HG03432 (cell line): ENCODE results near the gene ZNF500.
"Not testable (repeated sequence)": the region's sequence is repeated elsewhere in the genome, so short reads cannot be mapped to it uniquely, and the experiment has no call there.

ENCODE experiments used
- ATAC-seq: cut with Tn5 transposase; IDR thresholded peaks from one replicate; pipeline ENCODE4 v1.9.1; 2021; ENCODE audit warnings: mild to moderate bottlenecking, moderate library complexity; ENCODE audit not compliant: unreplicated experiment

ZNF500 gene

DNA sequence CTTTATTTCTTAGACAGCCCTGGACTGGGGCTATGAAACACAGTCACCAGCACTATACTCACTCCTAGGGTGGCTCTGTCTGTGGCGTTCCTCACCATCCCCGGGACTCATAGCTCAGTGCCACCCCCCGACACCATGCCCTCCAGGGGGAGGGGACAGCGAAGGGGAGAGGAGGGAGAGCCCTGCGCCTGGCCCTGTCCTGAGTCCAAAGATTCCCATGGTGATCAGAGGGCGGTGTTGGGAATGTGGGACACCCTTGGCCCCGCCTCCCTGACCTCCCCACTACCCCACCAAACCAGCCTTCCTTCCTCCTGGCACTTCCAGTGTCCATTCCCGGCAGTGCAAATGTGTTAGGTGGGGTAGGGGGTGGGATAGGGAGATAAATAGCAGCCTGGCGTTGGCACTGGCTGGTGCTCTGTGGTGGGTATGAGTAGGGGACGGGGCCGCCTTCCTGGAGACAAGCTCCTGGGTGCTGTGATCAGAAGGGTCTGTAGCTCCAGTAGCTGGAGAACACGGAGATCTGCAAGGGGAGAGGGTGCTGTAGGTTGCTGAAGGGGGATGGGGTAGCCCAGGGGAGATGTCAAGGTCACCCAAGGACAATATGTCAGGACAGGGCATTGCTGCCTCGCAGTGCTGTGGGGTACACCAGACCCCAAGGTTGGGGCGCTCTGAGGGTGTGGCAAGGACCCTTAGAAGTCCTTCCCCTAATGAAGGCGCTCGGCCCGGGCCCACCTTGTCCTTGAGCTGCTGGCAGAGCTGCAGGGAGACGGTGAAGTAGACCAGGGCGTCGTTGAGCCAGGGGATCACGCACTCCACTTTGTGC lies 30.2 kb upstream of the ZNF500 start:
- ATAC-seq: no peak

GRCh38 chr16:4795828-4796572 lies 29.0 kb upstream of the ZNF500 start:
- ATAC-seq: no peak

DNA sequence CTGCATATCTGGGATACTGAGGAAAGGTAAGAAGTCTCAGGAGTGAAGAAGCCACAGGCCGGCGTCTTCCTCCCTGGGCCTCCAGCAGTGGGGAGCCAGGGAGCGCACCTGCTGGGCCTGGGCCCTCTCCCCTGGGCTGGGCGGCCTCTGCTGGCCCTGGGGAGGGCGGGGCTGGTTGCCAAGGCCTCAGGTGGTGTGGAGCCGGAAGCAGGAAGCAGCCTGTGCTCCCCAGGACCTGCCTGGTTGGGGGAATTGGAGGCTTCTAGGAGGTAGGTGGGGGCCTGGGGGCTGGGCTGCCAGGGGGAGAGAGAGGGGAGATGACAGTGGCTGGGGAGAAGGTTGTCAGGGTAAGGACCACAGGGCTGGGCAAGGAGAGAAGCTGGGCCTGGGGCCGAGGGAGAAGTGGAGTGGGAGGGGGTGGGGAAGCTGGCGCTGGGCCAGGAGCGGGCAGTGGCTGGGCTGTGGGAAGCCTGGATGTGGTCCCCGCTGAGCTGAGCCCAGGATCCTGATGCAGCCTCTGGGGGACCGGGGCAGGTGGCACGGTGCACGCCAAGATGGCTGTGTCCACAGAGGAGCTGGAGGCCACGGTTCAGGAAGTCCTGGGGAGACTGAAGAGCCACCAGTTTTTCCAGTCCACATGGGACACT lies 28.3 kb upstream of the ZNF500 start, which contains the start of gene SMIM22:
SMIM22 (plus strand) TSS at position 189 of the 647 bp plus-strand sequence; CDS start at position 555, 366 bp downstream.
- ATAC-seq: no peak

GRCh38 chr16:4792951-4793513 lies 26.1 kb upstream of the ZNF500 start:
- no peak for ATAC-seq

- ATAC-seq: no peak
Observed at GRCh38 chr16:4790871-4791270, 23.9 kb upstream of the ZNF500 start.

GRCh38 chr16:4790261-4790660 lies 23.3 kb upstream of the ZNF500 start:
- no peak for ATAC-seq

- no peak for ATAC-seq
Observed at GRCh38 chr16:4788910-4789309, 21.9 kb upstream of the ZNF500 start.

GRCh38 chr16:4788489-4788889 lies 21.5 kb upstream of the ZNF500 start:
- ATAC-seq: no peak

- no peak for ATAC-seq
Observed at GRCh38 chr16:4787627-4788482, 20.9 kb upstream of the ZNF500 start, which contains the start of gene SEPTIN12. Gene SEPTIN12, minus strand, starts transcription at chr16:4788345. Its CDS starts 700 bp downstream, at chr16:4787645.

DNA sequence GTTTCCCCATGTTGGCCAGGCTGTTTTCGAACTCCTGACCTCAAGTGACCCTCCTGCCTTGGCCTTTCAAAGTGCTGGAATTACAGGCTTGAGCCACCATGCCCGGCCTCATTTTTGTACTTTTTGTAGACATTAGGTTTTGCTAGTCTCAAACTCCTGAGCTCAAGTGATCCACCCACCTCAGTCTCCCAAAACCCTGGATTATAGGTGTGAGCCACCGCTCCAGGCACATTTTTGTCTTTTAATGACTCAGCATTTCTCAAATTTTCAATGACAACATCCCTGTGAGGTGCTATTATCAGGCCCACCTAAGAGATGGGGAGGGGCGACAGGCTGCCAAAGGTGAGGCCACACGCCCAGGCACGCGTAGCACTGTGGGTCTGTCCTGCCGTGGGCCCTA lies 20.1 kb upstream of the ZNF500 start:
- ATAC-seq: no peak

- no peak for ATAC-seq
Observed at GRCh38 chr16:4785758-4786433, 18.9 kb upstream of the ZNF500 start.

DNA sequence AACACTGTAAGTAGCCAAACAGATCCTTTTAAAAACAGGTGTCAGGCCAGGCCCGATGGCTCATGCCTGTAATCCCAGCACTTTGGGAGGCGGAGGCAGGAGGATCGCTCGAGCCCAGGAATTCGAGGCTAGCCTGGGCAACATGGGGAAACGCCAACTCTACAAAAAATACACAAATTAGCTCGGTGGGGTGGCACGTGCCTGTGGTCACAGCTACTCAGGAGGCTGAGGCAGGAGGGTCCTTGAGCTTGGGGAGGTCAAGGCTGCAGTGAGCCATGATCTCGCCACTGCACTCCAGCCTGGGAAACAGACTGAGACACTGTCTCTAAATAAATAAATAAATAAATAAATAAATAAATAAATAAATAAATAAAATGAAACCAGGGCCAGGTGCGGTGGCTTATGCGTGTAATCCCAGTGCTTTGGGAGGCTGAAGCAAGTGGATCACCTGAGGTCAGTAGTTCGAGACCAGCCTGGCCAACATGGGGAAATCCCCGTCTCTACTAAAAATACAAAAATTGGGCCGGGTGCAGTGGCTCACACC lies 17.6 kb upstream of the ZNF500 start:
- not testable (repeated sequence) for ATAC-seq

DNA sequence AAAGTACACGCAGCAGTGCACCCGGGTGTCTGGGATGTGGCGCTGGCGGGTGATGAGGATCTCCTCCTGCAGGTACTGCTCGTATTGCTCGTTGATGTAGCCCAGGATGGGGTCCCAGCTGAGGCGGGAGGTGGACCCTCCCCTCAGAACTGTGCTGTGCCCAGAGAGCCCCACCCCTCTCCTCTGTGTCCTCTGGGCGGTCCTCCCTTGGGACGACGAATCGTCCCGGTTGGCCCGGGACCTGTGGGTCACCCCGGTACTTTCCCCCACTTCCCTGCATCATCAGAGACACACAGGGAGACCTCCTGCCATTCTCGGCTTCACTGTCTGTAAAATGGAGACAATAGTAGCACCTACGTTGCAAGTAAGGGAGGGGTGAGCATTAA lies 17.0 kb upstream of the ZNF500 start:
- no peak for ATAC-seq

- no peak for ATAC-seq
Observed at GRCh38 chr16:4783251-4783950, 16.4 kb upstream of the ZNF500 start.

DNA sequence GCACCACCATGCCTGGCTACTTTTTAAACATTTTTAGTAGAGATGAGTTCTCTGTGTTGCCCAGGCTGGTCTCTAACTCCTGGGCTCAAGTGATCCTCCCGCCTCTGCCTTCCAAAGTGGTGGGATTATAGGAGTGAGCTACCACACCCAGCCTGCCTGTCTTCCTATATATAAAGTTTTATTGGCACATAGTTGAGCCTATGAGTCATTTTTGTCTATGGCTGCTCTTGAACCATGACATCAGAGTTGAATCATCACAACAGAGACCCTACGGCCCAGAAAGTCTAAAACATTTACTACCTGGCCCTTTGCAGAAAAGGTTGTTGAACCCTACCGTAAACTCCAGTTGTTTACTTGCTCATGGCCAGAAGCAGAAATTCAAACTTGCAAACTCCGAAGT lies 13.3 kb upstream of the ZNF500 start:
- no peak for ATAC-seq

GRCh38 chr16:4778050-4778392 lies 11.1 kb upstream of the ZNF500 start:
- ATAC-seq: no peak

DNA sequence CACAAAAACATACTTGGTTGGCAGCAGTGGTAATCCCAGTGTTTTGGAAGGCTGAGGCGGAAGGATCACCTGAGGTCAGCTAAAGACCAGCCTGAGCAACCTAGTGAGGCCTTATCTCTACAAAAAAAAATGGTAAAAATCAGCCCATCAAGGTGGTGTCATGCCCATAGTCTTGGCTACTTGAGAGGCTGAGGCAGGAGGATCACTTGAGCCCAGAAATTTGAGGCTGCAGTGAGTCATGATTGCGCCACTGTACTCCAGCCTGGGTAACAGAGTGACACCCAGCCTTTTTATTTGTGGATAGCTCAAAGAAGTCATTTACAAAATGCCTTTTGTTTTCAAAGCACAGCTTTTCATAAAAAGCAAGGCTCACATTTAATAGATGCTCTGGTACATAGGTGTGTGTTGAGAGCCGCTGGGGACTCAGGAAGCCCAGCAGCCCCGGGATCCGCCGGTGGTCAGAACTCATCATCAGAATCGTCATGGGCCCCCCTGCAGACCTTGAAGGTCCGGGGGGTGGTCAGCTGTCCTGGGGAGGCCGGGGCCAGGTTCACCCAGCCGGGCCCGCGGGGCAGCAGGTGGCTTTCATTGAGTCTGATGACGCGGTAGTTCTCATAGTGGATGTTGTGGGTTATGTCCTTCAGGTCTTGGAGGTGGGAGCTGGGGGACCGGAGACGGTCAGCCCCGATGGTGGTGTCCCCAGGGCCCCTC lies 10.5 kb upstream of the ZNF500 start:
- ATAC-seq: no peak

DNA sequence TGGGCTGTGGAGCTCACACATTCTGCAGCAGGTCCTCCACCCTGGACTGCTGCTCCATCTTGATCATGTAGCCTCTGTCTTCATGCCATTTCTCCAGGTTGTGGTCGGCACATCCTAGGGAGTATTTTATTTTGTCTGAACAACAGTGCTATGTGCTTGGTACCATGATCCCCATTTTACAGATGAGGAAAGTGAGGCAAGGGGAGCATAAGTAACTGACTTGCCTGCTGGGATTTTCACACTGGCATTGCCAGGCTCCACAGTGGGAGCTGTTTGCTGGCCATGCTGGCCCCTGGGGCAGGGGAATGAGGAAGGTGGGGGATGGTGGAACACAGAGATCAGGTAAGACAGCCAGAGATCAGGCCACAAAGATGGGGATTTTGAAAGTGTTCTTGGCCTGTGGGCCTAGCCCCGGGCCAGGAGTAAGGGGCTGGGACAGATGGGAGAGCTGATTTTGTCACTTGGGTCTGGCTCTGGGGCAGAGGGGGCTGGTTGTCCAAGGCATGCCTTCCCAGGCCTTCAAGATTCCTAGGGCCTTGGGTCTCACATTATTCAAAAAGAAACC lies 9.3 kb upstream of the ZNF500 start:
- ATAC-seq: no peak
